Measurements from ENCODE around the gene CROCC. TPM values are rescaled to one million over a fixed set of nuclear protein-coding genes. Genes with fewer than 3 reads are reported as not detected.
A peak's percentile ranks its signal among the peaks of the same experiment; 100 is the strongest.
"Not testable (repeated sequence)": the region's sequence is repeated elsewhere in the genome, so short reads cannot be mapped to it uniquely, and the experiment has no call there.

Gene CROCC
- total RNA-seq, 3 donors from 2014 or later: 15.5 to 43.9 (median 24.7) TPM

- H3K27ac ChIP-seq; H3K9me3 ChIP-seq; DNase-seq (ENCODE audit: low spot score in 2 of 2); H3K4me1 ChIP-seq; H3K4me3 ChIP-seq; H3K36me3 ChIP-seq; intact Hi-C loops (cut with DNase I; ENCODE audit: low total_unique reads); H3K27me3 ChIP-seq: not testable (repeated sequence)
Observed at GRCh38 chr1:16936580-16936979, 14.8 kb downstream of the CROCC start.

- no peak for DNase-seq (ENCODE audit: low spot score in 2 of 2)
- no peak for TF ChIP-seq POLR2AphosphoS5 (IDR thresholded peaks at IDR 0.05)
- no peak for TF ChIP-seq CTCF (IDR thresholded peaks at IDR 0.05)
- no peak for TF ChIP-seq POLR2A (IDR thresholded peaks at IDR 0.05)
- Histone ChIP-seq H3K27ac (no peak overlapping the region), H3K4me1 (no peaks in the 10 kb centered on the region), H3K27me3 (no peaks in the 10 kb centered on the region), H3K4me3 (peak overlapping the region in 1 of 3 donors; percentile 42), H3K36me3 (no peaks in the 10 kb centered on the region), H3K9me3 (no peaks in the 10 kb centered on the region)
- intact Hi-C loops (cut with DNase I; ENCODE audit: low total_unique reads): no loop called here
Observed at GRCh38 chr1:16938351-16939321, 16.9 kb downstream of the CROCC start.

GRCh38 chr1:16939386-16940180 lies 17.9 kb downstream of the CROCC start:
- H3K4me3 ChIP-seq; intact Hi-C loops (cut with DNase I; ENCODE audit: low total_unique reads); H3K4me1 ChIP-seq; H3K27ac ChIP-seq; DNase-seq (ENCODE audit: low spot score in 2 of 2); H3K9me3 ChIP-seq; H3K27me3 ChIP-seq; H3K36me3 ChIP-seq: not testable (repeated sequence)

- Histone ChIP-seq H3K27ac (no peak overlapping the region), H3K9me3 (no peaks in the 10 kb centered on the region), H3K27me3 (peaks cover 0 to 3% of the 10 kb centered on the region in 2 donors), H3K4me3 (no peak overlapping the region), H3K36me3 (no peaks in the 10 kb centered on the region), H3K4me1 (peaks cover 0 to 4% of the 10 kb centered on the region in 2 donors)
- intact Hi-C loops (cut with DNase I; ENCODE audit: low total_unique reads): no loop called here
- no peak for TF ChIP-seq CTCF (IDR thresholded peaks at IDR 0.05)
- no peak for TF ChIP-seq POLR2AphosphoS5 (IDR thresholded peaks at IDR 0.05)
- TF ChIP-seq POLR2A (IDR thresholded peaks at IDR 0.05): no peak
- DNase-seq (ENCODE audit: low spot score in 2 of 2): no peak
Observed at GRCh38 chr1:16944038-16944437, 22.3 kb downstream of the CROCC start.

GRCh38 chr1:16945512-16945911 lies 23.8 kb downstream of the CROCC start:
- H3K4me1 ChIP-seq; intact Hi-C loops (cut with DNase I; ENCODE audit: low total_unique reads); H3K4me3 ChIP-seq; H3K27ac ChIP-seq; H3K36me3 ChIP-seq; H3K27me3 ChIP-seq; DNase-seq (ENCODE audit: low spot score in 2 of 2); H3K9me3 ChIP-seq: not testable (repeated sequence)

- intact Hi-C loops (cut with DNase I; ENCODE audit: low total_unique reads); H3K27ac ChIP-seq; H3K4me3 ChIP-seq; H3K27me3 ChIP-seq; H3K4me1 ChIP-seq; H3K9me3 ChIP-seq; DNase-seq (ENCODE audit: low spot score in 2 of 2); H3K36me3 ChIP-seq: not testable (repeated sequence)
Observed at GRCh38 chr1:16946185-16946584, 24.5 kb downstream of the CROCC start.

GRCh38 chr1:16946646-16947045 lies 24.9 kb downstream of the CROCC start:
- intact Hi-C loops (cut with DNase I; ENCODE audit: low total_unique reads): no loop called here
- Histone ChIP-seq H3K36me3 (no peaks in the 10 kb centered on the region), H3K9me3 (no peaks in the 10 kb centered on the region), H3K27me3 (peaks cover 0 to 3% of the 10 kb centered on the region in 2 donors), H3K4me3 (no peak overlapping the region), H3K27ac (no peak overlapping the region), H3K4me1 (peaks cover 0 to 4% of the 10 kb centered on the region in 2 donors)
- TF ChIP-seq CTCF (IDR thresholded peaks at IDR 0.05): no peak
- no peak for TF ChIP-seq POLR2AphosphoS5 (IDR thresholded peaks at IDR 0.05)
- TF ChIP-seq POLR2A (IDR thresholded peaks at IDR 0.05): no peak
- DNase-seq (ENCODE audit: low spot score in 2 of 2): no peak

- DNase-seq (ENCODE audit: low spot score in 2 of 2): peak; percentile 68 to 84
- H3K36me3 ChIP-seq: not testable (repeated sequence)
Observed at GRCh38 chr1:16948282-16948891, 26.7 kb downstream of the CROCC start.

GRCh38 chr1:16949026-16949425 lies 27.3 kb downstream of the CROCC start:
- H3K4me3 ChIP-seq; H3K9me3 ChIP-seq; H3K36me3 ChIP-seq; intact Hi-C loops (cut with DNase I; ENCODE audit: low total_unique reads); H3K27me3 ChIP-seq; H3K4me1 ChIP-seq: not testable (repeated sequence)
- DNase-seq (ENCODE audit: low spot score in 2 of 2): peak; percentile 55 to 87
- H3K27ac ChIP-seq: peak overlapping the region; percentile 68 to 76

More at GRCh38 chr1:16948282-16948891, 26.7 kb downstream of the CROCC start:
- H3K4me3 ChIP-seq; H3K9me3 ChIP-seq; H3K27me3 ChIP-seq; intact Hi-C loops (cut with DNase I; ENCODE audit: low total_unique reads); H3K4me1 ChIP-seq: not testable (repeated sequence)
- peak overlapping the region; percentile 68 to 76 for H3K27ac ChIP-seq
